ENCODE data around the gene WIPF3. TPM values are rescaled to one million over a fixed set of nuclear protein-coding genes. Genes with fewer than 3 reads are reported as not detected.

WIPF3 gene
- total RNA-seq, 1 experiment from 2014 or later, result 2.0 TPM

DNA sequence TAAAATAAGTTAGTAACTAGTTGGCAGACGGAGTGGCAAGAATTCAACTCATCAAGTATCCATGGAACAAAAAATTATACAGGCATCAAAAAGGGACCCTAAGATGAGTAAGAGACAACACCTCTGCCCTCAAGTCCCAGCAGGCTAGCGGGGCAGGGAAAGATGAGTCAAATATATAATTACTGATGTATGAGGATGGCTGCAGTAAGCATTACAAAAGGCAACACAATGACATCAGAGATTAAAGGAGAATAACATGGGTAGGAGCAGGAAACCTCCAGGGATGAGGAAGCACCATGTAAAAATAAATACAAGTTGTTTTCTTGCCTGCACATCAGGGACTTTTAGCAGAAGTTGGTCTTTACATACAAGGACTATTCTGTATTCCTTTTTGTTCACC lies 133.9 kb downstream of the WIPF3 start:
- ChIA-PET POLR2A (no interaction called here), CTCF (no interaction called here)
- intact Hi-C loops (cut with micrococcal nuclease; ENCODE audit: unreplicated experiment), result no loop called here
- BruUV-seq (replicated peaks), result no TSS peak
- TF ChIP-seq SIN3A (IDR thresholded peaks at IDR 0.05; ENCODE audit: borderline replicate concordance, insufficient read depth, low read depth, low read length) (no peak), TCF7L2 (IDR thresholded peaks at IDR 0.05; ENCODE audit: low read depth, low read length) (no peak), POLR2AphosphoS5 (IDR thresholded peaks at IDR 0.05; ENCODE audit: low read depth, low read length) (no peak)
- TF ChIP-seq, protein P1, sequence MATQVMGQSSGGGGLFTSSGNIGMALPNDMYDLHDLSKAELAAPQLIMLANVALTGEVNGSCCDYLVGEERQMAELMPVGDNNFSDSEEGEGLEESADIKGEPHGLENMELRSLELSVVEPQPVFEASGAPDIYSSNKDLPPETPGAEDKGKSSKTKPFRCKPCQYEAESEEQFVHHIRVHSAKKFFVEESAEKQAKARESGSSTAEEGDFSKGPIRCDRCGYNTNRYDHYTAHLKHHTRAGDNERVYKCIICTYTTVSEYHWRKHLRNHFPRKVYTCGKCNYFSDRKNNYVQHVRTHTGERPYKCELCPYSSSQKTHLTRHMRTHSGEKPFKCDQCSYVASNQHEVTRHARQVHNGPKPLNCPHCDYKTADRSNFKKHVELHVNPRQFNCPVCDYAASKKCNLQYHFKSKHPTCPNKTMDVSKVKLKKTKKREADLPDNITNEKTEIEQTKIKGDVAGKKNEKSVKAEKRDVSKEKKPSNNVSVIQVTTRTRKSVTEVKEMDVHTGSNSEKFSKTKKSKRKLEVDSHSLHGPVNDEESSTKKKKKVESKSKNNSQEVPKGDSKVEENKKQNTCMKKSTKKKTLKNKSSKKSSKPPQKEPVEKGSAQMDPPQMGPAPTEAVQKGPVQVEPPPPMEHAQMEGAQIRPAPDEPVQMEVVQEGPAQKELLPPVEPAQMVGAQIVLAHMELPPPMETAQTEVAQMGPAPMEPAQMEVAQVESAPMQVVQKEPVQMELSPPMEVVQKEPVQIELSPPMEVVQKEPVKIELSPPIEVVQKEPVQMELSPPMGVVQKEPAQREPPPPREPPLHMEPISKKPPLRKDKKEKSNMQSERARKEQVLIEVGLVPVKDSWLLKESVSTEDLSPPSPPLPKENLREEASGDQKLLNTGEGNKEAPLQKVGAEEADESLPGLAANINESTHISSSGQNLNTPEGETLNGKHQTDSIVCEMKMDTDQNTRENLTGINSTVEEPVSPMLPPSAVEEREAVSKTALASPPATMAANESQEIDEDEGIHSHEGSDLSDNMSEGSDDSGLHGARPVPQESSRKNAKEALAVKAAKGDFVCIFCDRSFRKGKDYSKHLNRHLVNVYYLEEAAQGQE (IDR thresholded peaks at IDR 0.05; ENCODE audit: insufficient read depth in 1 of 2, low read depth in 2 of 2, low read length in 1 of 2), result no peak
- TF ChIP-seq, protein P2, sequence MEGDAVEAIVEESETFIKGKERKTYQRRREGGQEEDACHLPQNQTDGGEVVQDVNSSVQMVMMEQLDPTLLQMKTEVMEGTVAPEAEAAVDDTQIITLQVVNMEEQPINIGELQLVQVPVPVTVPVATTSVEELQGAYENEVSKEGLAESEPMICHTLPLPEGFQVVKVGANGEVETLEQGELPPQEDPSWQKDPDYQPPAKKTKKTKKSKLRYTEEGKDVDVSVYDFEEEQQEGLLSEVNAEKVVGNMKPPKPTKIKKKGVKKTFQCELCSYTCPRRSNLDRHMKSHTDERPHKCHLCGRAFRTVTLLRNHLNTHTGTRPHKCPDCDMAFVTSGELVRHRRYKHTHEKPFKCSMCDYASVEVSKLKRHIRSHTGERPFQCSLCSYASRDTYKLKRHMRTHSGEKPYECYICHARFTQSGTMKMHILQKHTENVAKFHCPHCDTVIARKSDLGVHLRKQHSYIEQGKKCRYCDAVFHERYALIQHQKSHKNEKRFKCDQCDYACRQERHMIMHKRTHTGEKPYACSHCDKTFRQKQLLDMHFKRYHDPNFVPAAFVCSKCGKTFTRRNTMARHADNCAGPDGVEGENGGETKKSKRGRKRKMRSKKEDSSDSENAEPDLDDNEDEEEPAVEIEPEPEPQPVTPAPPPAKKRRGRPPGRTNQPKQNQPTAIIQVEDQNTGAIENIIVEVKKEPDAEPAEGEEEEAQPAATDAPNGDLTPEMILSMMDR (IDR thresholded peaks at IDR 0.05), result no peak
- no peaks in the 10 kb centered on the region for H3K9me3 ChIP-seq (ENCODE audit: control insufficient read depth, insufficient read depth, low read depth, low read length)
- ATAC-seq (no peak), DNase-seq (ENCODE audit: low read depth, low spot score) (no peak)
- peaks cover 34% of the 10 kb centered on the region for H3K36me3 ChIP-seq (ENCODE audit: control insufficient read depth, insufficient read depth, low read length)
- no peak overlapping the region for H3K27ac ChIP-seq (ENCODE audit: low read length)
- no peaks in the 10 kb centered on the region for H3K27me3 ChIP-seq (ENCODE audit: control insufficient read depth, insufficient read depth, low read length)
- H3K4me1 ChIP-seq (ENCODE audit: control insufficient read depth, insufficient read depth, low read length), result no peaks in the 10 kb centered on the region
- no peak overlapping the region for H3K4me3 ChIP-seq (ENCODE audit: low read depth in 2 of 2, low read length in 2 of 2)
- in situ Hi-C loops (cut with HindIII; ENCODE audit: low pct_unique_long_range_greater_than_20kb, low sequenced_read_pairs), result no loop called here

DNA sequence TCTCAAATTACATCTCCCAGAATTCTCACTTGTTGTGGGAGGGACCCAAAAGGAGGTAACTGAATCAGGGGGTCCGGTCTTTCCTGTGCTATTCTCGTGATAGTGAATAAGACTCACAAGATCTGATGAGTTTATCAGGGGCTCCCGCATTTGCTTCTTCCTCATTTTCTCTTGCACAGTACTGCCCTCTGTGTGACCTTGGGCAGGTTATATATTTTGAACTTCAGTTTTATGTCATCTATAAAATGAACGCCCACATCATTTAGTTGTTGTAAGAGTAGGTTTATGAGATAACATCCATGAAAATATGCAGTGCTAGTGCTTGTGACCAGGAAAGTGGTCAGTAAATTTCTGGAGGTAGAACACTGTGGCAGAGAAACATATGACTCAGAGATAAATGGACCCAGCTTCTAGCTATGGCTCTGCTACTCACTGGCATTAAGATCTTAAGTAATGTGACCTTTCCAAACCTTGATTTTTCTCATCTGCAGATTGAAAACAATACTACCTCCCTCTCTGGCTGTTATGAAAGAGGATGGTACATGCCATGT lies 139.0 kb downstream of the WIPF3 start:
- TF ChIP-seq SIN3A (IDR thresholded peaks at IDR 0.05; ENCODE audit: borderline replicate concordance, insufficient read depth, low read depth, low read length) (no peak), TCF7L2 (IDR thresholded peaks at IDR 0.05; ENCODE audit: low read depth, low read length) (no peak), POLR2AphosphoS5 (IDR thresholded peaks at IDR 0.05; ENCODE audit: low read depth, low read length) (no peak)
- TF ChIP-seq, protein P2 (IDR thresholded peaks at IDR 0.05), result no peak
- TF ChIP-seq, protein P1 (IDR thresholded peaks at IDR 0.05; ENCODE audit: insufficient read depth in 1 of 2, low read depth in 2 of 2, low read length in 1 of 2), result no peak
- intact Hi-C loops (cut with micrococcal nuclease; ENCODE audit: unreplicated experiment) (loop anchor here (5.0 kb wide), 1 partner anchor 117 kb away; no protein-coding TSS in a partner anchor), in situ Hi-C loops (cut with HindIII; ENCODE audit: low pct_unique_long_range_greater_than_20kb, low sequenced_read_pairs) (no loop called here)
- Histone ChIP-seq H3K27ac (ENCODE audit: low read length) (no peak overlapping the region), H3K4me3 (ENCODE audit: low read depth in 2 of 2, low read length in 2 of 2) (no peak overlapping the region), H3K9me3 (ENCODE audit: control insufficient read depth, insufficient read depth, low read depth, low read length) (no peaks in the 10 kb centered on the region), H3K4me1 (ENCODE audit: control insufficient read depth, insufficient read depth, low read length) (no peaks in the 10 kb centered on the region), H3K36me3 (ENCODE audit: control insufficient read depth, insufficient read depth, low read length) (peaks cover 37% of the 10 kb centered on the region), H3K27me3 (ENCODE audit: control insufficient read depth, insufficient read depth, low read length) (no peaks in the 10 kb centered on the region)
- ChIA-PET POLR2A (no interaction called here), CTCF (no interaction called here)
- DNase-seq (ENCODE audit: low read depth, low spot score), result no peak
- ATAC-seq, result no peak
- BruUV-seq (replicated peaks), result no TSS peak
